ENCODE results near the gene RPS5.
"Not testable (repeated sequence)": the region's sequence is repeated elsewhere in the genome, so short reads cannot be mapped to it uniquely, and the experiment has no call there.

Gene RPS5

DNA sequence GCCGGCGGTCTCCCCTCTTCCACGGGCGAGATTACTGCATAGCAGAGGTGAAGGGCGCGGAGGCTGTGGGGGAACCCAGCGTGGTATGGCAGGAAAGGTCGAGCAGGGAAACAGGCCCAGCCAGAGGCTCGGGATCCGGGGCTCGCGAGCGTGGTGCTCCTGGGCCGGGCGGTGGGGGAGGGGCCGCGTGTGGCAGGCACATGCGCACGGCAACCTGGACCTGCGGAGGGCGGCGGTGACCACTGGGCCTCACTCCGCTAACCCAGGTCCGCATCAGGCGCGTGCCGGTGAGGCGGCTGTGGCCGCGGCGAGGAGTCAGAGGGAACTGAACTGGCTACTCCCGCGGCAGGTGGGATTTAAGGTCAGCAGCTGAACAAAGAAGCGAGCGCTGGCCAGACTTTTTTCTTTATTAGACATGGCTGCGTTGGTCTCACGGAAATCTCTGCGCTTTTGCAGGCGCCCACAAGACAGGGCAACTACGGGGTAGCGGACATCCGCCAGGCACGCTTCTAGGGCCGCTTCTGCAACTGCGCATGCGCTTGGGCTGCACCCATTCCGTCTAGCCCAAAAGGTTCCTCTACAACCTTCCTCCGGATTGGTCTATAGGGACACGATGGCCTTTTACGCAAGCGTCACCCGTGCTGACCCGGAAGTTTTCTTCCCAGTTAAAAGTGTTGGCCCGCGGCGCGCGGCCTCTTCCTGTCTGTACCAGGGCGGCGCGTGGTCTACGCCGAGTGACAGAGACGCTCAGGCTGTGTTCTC lies at the start of gene RPS5:
TSS of gene RPS5 (plus strand) at position 694 of the 762 bp plus-strand sequence. CDS start 869 bp downstream, outside the sequence.
- in situ Hi-C loops (cut with MboI; ENCODE audit: low sequenced_read_pairs) = no loop called here

DNA sequence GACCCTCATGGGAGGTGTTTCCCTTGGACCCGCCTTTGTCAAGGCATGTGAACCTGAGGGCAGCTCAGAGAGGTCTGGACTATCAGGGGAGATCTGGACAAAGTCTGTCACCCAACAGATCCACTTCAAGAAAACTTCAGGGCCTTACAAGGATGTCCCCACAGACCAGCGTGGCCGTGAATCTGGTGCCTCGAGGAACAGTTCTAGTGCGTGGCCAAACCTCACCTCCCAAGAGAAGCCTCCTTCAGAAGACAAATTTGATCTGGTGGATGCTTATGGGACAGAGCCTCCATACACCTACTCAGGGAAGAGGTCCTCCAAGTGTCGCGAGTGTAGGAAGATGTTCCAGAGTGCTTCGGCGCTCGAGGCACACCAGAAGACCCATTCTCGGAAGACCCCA lies 48.7 kb upstream of the RPS5 start:
- in situ Hi-C loops (cut with MboI; ENCODE audit: low sequenced_read_pairs) = no loop called here

- in situ Hi-C loops (cut with MboI; ENCODE audit: low sequenced_read_pairs) = no loop called here
Observed at GRCh38 chr19:58338825-58339558, 48.1 kb upstream of the RPS5 start.

DNA sequence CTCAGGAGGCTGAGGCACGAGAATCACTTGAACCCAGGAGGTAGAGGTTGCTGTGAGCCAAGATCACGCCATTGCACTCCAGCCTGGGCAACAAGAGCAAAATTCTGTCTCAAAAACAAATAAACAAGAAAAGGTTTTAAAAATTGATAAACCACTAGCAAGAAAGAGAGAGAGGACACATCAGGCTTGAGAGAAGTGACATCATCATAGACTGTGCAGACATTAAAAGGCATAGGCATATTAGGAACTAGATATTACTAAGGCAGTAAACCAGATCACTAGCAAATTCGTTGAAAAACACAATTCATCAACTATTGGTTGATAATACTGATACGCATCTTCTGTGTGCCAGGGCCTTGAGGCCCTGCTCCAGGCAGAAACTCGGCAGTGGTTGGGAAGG lies 41.5 kb upstream of the RPS5 start:
- in situ Hi-C loops (cut with MboI; ENCODE audit: low sequenced_read_pairs) = no loop called here

DNA sequence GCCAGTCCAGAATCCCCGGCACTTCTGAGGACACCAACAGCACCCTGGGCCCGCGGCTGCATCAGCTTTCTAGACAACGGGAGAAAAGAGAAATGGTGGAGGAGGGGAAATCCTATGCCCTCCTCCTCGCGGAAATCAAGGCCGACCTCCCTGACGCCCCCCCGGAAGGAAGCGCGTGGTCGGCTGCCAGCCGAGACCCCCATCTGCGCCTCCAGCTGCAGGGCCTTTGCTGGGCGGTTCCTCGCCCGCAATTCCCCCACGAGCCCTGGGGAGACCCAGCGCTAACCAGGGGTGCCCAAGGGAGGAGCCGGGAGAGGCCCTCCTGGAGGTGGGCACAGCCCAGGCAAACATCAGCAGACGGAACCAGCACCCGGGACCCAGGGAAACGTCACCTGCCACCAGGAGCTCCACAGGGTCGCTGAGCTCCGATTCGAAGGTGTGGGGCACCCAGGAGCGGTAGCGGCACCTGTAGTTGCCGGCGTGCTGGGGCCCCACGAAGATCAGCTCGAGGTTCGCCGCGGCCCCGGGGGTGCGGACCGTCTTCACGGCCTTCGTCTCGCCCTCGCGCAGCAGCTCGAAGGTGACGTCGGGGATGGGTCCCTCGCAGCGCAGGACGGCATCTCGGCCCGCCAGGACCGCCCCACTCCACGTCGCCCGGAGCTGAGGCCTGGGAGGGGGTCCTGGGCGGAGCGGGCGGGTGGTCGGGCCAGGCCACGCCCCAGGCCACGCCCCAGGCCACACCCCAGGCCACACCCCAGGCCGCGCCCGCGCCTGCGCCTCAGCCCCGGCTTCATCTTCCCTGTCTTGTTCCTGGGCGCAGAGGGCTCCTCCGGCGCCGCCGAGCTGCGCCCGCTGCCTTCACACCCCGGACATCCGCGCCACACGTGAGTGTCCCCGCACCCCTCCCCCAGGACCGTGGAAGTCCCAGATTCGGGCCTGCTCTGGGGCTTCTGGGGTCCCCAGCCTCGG lies 39.8 kb upstream of the RPS5 start:
- in situ Hi-C loops (cut with MboI; ENCODE audit: low sequenced_read_pairs) = no loop called here

DNA sequence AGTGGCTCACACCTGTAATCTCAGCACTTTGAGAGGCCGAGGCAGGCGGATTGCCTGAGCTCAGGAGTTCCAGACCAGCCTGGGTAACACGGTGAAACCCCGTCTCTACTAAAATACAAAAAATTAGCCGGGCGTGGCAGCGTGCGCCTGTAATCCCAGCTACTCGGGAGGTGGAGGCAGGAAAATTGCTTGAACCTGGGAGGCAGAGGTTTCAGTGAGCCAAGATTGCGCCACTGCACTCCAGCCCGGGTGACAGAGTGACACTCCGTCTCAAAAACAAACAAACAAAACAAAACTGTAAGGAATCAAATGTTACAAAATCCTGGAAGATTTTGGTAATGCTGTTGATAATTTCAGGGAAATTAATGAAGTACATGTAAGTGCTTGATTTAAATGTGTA lies 39.0 kb upstream of the RPS5 start:
- in situ Hi-C loops (cut with MboI; ENCODE audit: low sequenced_read_pairs) = not testable (repeated sequence)

DNA sequence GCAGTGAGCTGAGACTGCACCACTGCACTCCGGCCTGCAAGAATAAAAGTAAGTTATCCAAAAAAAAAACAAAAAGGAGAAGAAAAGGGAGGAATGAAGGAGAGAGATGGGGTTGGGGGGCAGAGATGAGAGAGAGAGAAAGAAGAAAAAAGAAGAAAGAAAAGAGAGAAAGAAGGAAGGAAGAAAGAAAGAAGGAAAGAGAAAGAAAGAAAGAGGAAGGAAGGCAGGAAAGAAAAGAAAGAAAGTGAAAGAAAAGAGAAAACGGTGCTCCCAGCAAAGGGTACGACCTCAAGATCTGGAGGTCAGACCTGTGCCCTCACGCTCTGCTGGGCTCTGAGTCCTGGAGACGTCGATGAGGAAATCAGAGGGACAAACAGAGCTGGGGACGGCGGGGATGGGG lies 37.5 kb upstream of the RPS5 start:
- in situ Hi-C loops (cut with MboI; ENCODE audit: low sequenced_read_pairs) = no loop called here

- in situ Hi-C loops (cut with MboI; ENCODE audit: low sequenced_read_pairs) = no loop called here
Observed at GRCh38 chr19:58350001-58350861, 36.8 kb upstream of the RPS5 start.

GRCh38 chr19:58350871-58351557 lies 36.1 kb upstream of the RPS5 start:
- in situ Hi-C loops (cut with MboI; ENCODE audit: low sequenced_read_pairs) = no loop called here

DNA sequence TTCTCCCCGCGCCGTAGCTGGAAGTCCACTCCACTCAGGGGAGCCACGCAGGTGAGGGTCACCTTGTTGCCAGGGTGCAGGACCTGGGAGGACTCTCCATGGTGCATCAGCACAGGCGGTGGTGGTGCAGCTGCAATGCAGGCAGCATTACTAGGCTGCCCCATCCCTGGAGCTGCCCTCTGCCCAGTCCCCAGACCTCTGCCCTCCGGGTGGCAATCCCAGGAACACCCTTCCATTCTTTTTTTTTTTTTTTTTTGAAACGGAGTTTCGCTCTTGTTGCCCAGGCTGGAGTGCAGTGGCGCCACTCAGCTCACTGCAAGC lies 35.6 kb upstream of the RPS5 start:
- in situ Hi-C loops (cut with MboI; ENCODE audit: low sequenced_read_pairs) = no loop called here

DNA sequence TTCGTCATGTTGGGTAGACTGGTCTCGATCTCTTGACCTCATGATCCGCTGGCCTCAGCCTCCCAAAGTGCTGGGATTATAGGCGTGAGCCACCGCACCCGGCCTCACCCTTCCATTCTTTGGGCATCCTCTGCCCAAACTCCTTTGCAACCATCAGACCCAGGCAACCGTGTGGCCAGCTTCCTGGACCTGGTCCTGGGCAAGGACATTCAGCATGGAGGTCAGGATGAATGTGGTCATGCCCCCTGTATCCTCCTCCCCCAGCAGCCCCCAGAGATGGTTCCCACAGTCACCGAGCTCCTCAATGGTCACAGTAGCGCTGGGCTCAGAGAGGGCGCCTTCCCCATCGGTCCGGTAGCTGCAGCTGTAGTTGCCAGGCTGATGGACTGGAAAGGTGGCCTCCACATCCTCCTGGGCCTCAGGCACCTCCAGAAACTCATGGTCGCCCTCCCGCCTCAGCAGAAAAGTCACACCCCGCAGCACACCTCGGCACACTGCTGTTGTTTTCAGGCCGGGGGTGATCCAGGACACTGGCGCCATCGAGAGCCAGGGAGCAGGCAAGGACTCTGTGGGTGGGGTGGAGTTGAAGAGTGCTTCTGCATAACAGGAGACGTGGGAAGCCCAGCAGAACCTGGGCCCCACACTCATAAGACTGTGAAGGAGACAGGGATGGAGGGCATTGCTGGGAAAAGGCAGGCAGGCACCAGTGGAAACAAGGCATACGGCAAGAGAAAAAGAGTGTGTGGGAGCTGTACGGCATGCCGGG lies 34.9 kb upstream of the RPS5 start:
- in situ Hi-C loops (cut with MboI; ENCODE audit: low sequenced_read_pairs) = no loop called here

DNA sequence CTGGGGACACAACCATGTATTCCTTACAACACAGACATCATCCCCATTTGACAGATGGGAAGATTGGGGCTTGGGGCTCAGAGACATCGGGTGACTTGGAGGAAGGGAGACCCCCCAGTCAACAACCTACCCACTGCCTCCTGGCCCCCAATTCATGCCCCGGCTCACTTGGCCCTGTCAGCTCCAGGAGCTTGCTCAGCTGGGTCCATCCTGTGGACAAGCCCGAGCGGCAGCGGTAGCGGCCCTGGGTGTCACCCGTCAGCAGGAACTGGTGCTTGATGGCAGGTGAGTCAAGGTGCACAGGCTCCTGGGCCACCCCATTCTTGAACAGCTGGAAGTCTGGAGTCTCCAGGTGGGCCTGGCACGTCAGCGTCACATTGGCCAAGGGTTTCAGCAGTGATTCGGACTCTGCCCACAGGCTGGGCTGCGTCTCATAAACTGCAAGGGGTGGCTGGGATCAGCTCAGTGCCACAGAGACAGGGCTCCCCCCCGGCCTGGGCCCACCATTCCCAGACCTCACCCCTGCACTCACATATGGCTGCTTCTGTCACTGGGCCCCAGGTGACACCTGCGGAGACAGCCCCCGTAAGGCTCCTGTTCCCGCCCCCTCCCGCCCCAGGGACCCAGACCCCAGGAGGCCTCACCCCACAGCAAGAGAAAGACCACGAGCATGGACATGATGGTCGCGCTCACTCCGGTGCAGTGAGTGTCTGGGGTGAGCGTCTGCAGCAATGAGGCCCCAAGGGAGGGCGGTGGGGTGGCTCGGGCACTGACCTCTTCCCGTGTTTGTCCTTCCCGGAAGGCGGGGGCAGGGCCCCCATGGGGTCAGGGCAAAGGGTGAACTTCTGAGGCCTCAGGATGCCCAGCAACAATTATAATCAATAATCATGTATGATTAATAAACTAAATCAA lies 34.1 kb upstream of the RPS5 start, which contains the start of gene A1BG:
TSS of gene A1BG (minus strand) at position 733 of the 912 bp plus-strand sequence. CDS start at position 678, 55 bp downstream.
- in situ Hi-C loops (cut with MboI; ENCODE audit: low sequenced_read_pairs) = no loop called here

GRCh38 chr19:58353717-58354477 lies 33.2 kb upstream of the RPS5 start:
- in situ Hi-C loops (cut with MboI; ENCODE audit: low sequenced_read_pairs) = no loop called here

DNA sequence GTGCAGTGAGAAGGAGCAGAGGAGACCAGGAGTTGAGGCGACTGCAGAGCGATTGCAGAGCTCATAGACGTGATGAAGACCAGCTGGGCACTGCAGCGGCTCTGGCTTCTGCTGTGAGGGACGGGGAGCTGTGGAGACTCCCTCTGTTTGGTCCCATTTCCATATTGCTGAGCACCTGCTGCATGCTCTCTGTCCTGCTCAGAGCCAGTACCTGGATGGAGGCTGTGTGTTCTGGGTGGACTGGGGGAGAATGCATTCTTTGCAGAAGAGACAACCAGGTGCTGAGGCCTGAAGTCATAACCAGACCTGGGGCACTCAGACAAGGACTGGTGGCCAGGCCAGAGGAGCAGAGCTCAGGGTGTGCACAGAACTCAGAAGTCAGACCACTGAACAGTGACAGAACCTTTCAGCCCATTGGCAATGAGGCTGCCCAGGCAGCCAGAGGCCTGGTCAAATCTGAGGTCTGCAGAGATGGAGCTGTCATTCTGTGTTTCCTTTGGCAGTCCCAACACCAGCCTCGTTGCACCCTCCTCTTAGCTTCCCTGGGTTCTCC lies 32.5 kb upstream of the RPS5 start:
- in situ Hi-C loops (cut with MboI; ENCODE audit: low sequenced_read_pairs) = no loop called here

DNA sequence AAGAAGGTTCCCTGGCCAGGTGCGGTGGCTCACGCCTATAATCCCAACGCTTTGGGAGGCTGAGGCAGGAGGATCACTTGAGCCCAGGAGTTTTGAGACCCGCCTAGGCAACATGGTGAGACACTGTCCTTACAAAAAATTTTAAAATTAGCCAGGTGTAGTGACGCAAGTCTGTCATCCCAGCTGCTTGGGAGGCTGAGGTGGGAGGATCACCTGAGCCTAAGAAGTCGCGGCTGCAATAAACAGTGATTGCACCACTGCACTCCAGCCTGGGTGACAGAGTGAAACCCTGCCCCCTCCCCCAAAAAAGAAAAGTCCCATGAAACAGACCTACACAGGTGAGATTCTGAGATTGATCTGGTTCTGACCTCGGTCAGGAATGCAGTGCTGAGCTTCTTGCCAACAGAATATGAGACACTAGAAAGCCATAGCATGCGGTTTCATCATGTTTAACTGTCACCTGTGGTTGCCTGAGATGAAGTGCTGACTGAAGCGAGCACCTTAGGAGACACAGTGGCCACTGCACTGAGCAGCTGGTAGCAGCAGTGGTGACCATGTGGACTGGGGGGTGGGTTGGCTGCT lies 31.8 kb upstream of the RPS5 start:
- in situ Hi-C loops (cut with MboI; ENCODE audit: low sequenced_read_pairs) = no loop called here

DNA sequence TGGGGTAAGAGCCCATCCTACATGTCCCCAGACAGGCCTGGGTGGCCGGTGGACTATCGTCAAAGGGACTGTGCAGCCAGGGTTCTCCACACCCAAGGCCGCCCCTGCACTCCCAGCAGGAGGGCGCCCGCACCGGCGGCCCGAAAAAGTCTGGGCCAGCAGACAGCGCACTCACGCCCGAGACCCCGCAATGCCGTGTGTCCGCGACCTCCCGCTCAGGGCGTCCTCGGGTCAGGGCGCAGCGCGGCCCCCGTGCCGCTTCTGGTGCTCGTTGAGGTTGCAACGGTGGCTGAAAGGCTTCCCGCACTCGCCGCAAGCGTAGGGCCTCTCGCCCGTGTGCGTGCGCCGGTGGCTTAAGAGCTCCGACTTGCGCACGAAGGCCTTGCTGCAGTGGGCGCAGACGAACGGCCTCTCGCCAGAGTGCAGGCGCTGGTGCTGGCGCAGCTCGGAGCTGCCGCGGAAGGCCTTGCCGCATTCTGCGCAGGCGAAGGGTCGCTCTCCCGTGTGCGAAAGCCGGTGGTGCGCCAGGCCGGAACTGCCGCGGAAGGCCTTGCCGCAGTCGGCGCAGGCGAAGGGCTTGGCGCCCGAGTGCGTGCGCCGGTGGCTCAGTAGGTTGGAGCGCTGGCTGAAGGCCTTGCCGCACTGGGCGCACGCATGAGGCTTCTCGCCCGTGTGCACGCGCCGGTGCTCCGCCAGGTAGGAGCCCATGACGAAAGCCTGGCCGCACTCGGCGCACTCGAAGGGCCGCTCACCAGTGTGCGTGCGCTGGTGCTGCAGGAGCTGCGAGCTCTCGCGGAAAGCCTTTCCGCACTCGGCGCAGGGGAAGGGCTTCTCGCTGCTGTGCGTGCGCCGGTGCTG lies 30.9 kb upstream of the RPS5 start:
- in situ Hi-C loops (cut with MboI; ENCODE audit: low sequenced_read_pairs) = no loop called here

Measured in HL-60/S4 treated with phorbol 12-myristate 13-acetate at 8.2 ng/mL for 4 days and 3 days (cell line).